ENCODE results near the gene KIAA0232.
A peak's percentile ranks its signal among the peaks of the same experiment; 100 is the strongest.
"Not testable (repeated sequence)": the region's sequence is repeated elsewhere in the genome, so short reads cannot be mapped to it uniquely, and the experiment has no call there.

KIAA0232 gene

DNA sequence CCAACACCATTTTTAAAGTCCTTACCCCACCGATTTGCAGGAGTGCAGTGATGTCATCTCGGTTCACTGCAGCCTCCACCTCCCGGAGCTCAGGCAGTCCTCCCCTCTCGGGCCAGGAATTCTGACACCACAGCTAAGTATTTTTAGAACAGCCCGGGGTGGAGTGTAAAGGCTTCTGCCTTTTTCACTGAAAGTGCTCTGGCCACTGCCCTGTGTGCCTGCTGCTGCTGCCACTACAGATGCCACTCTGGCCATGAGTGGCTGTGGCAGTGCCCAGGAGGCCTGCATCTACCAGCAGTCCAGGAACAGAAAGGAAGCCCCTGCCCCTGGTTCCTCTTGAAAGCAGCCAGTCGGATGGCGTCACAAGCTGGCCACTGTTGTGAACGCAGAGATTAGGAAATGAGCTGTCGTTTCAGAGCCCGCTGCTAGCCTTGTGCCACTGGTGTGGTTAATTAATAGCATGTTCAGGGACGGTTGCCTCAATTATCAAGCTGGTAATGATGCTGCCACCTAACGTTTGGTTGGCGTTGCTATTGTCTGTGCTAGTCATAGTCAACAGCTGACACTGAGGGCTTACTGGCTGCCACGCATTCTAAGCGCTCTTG lies 103.5 kb downstream of the KIAA0232 start:
- DNase-seq (ENCODE audit: low spot score), result peak; percentile 64

- no peak for DNase-seq (ENCODE audit: low spot score)
Measured at GRCh38 chr4:6886886-6887285, 104.4 kb downstream of the KIAA0232 start.

GRCh38 chr4:6887591-6888371 lies 105.3 kb downstream of the KIAA0232 start:
- DNase-seq (ENCODE audit: low spot score), result no peak

GRCh38 chr4:6888506-6889071 lies 106.1 kb downstream of the KIAA0232 start:
- no peak for DNase-seq (ENCODE audit: low spot score)

- no peak for DNase-seq (ENCODE audit: low spot score)
Measured at GRCh38 chr4:6889101-6889735, 106.7 kb downstream of the KIAA0232 start.

- DNase-seq (ENCODE audit: low spot score), result no peak
Measured at GRCh38 chr4:6889736-6890324, 107.3 kb downstream of the KIAA0232 start.

- no peak for DNase-seq (ENCODE audit: low spot score)
Measured at GRCh38 chr4:6890358-6890757, 107.8 kb downstream of the KIAA0232 start.

DNA sequence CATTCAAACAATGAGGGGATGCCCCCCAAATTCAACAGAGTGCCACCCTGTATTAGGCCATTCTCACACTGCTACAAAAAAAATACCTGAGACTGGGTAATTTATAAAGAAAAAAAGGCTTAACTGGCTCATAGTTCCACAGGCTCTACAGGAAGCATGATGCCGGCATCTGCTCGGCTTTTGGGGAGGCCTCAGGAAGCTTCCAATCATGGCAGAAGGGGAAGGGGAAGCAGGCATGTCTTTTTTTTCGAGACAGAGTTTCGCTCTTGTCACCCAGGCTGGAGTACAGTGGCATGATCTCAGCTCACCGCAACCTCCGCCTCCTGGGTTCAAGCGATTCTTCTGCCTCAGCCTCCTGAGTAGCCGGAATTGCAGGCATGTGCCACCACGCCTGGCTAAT lies 108.4 kb downstream of the KIAA0232 start:
- not testable (repeated sequence) for DNase-seq (ENCODE audit: low spot score)

DNA sequence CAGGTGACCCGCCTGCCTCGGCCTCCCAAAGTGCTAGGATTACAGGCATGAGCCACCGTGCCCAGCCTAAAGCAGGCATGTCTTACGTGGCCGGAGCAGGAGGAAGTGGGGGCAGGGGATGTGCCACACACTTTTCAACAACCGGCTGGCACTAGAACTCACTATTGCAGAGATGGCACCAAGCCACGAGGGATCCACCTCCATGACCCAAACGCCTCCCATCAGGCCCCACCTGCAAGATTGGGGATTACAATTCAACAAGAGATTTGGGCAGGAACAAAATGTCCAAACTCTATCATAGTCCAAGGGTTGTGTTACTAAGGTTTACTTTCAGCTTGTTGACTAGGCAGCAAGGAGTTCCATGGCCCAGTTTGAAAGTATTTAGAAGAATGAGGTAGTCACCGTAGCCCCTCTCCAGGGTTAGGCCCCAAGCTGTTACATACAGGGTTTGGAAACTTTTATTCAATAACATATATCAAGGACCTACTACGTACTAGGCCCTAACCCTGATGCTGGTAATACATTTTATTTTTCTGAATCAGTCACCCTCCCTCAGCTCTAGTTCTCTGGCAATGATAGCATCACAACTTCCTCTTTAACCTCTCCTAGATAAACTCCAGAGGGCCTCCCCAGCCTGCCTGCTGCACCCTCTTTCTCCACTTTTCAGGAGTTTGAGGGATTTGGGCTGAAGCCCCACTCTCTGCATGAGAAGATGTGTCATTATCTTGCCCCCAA lies 109.1 kb downstream of the KIAA0232 start:
- DNase-seq (ENCODE audit: low spot score), result no peak

DNA sequence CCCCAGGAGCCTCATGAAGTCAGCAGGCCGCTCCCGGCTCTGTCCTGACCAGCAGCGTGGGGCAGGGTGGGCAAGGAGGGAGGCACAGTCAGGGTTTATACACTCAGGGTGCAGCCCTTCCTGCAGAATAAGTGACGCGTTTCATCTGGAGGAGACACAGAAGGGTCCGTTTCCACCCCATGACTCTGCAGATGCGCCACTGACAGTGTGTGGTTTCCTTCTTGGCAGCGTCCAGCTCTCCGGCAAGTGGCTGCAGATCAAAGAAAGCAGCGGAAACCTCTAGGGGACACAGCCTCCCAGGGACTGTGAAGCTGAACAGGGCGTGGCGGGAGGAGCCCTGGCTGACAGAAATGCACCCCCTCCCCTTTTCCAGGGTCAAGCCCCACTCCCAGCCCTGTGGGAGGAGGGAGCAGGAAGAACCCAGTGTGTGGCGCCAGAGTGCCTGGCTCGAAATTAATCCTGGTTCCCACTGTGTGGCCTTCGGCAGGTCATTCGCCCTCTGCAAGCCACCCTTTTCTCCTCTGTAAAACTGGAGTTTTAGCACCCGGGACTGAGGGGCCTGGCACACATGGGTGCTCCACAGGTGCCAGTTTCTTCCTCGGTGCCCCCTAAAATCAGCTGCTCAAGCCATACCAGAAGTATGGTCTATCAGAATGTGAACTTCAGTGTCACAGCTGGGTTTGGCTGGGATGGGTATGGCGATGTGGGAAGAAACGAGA lies 109.8 kb downstream of the KIAA0232 start:
- DNase-seq (ENCODE audit: low spot score), result no peak

DNA sequence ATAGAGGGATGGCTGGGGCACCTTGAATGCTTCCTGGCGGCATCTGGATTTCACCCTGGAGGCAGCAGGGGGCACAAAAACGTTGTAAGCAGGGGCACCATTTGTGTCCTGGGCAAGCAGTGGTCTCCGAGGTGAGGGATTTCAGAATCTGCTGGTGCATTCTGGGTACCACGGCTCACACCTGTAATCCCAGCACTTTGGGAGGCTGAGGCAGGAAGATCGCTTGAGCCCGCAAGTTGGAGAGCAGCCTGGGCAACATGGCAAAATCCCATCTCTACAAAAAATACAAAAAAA lies 110.3 kb downstream of the KIAA0232 start:
- no peak for DNase-seq (ENCODE audit: low spot score)

- DNase-seq (ENCODE audit: low spot score), result no peak
Measured at GRCh38 chr4:6893449-6894085, 111.0 kb downstream of the KIAA0232 start.

DNA sequence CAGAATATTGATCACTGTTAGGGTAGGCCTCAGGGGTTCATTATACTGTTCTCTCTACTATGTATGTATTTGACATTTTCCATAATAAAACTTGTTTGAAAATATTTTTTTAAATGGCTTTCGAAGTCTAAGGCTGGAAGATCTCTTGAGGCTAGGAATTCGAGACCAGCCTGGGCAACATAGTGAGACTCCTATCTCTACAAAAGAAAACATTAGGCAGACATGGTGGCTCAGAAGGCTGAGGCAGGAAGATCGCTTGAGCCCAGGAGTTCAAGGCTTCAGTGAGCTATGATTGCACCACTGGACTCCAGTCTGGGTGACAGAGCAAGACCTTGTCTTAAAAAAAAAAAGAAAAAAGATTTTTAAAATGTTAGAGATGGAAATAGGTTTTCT lies 111.6 kb downstream of the KIAA0232 start:
- no peak for DNase-seq (ENCODE audit: low spot score)

DNA sequence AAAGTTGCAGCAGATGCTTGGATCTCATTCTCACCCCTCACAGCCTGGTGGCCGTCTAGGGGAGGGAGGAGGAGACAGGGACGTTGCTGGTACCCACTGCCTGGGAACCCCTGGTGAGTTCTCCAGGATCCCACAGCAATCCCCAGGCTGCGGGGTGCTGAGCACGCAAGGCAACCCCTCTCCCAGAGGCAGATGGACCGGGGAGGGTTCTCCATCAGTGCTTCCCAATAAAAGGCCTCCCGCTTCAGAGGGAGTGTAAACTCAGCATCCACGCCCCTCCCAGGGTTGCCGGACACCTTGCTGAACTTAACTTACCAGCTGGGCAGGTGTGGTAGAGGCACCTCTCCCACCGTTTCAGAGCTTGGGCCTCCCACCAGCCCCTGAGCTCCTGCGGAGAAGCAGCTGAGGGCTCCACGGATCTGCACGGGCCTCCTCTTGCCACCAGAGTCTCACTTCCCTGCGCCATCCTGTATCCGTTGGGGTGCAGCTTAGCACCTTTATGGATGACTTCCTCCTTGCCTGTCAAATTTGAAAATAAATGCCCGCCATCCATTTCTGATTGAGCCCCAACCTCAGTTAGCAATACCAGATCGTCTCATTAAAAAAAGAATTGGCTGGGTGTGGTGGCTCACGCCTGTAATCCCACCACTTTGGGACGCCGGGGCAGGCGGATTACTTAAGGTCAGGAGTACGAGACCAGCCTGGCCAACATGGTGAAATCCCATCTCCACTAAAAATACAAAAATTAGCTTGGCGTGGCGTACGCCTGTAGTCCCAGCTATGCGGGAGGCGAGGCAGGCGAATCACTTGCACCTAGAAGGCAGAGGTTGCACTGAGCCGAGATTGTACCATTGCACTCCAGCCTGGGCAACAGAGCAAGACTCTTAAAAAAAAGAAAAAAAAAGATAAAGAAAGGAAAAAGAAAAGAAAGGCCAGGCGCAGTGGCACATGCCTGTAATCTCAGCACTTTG lies 112.3 kb downstream of the KIAA0232 start:
- no peak for DNase-seq (ENCODE audit: low spot score)

GRCh38 chr4:6896035-6896434 lies 113.5 kb downstream of the KIAA0232 start:
- DNase-seq (ENCODE audit: low spot score), result no peak

- DNase-seq (ENCODE audit: low spot score), result no peak
Measured at GRCh38 chr4:6898763-6899162, 116.2 kb downstream of the KIAA0232 start.

GRCh38 chr4:6900181-6900812 lies 117.8 kb downstream of the KIAA0232 start:
- no peak for DNase-seq (ENCODE audit: low spot score)

- no peak for DNase-seq (ENCODE audit: low spot score)
Measured at GRCh38 chr4:6900956-6901355, 118.4 kb downstream of the KIAA0232 start.

- no peak for DNase-seq (ENCODE audit: low spot score)
Measured at GRCh38 chr4:6901669-6902317, 119.3 kb downstream of the KIAA0232 start.

Data from NAMALWA (cell line).